Fibroblast of mammary gland (primary cell): ENCODE results near the gene MRPL24.

Source experiments
- DNase-seq: peaks from one replicate; pipeline ENCODE4 v3.0.0-alpha.2; 2010; ENCODE audit warnings: low read depth
- H3K4me3 ChIP-seq: 2 replicates; pipeline ENCODE4 v1.5.1; 2011; ENCODE audit warnings: low read depth, mild to moderate bottlenecking, low read length, moderate library complexity; ENCODE audit not compliant: control insufficient read depth
- CTCF ChIP-seq: conservative IDR thresholded peaks from 2 replicates; pipeline ENCODE4 v1.5.1; 2011; ENCODE audit warnings: low read depth, low read length, inconsistent platforms; ENCODE audit not compliant: control insufficient read depth, insufficient read depth

Gene MRPL24

DNA sequence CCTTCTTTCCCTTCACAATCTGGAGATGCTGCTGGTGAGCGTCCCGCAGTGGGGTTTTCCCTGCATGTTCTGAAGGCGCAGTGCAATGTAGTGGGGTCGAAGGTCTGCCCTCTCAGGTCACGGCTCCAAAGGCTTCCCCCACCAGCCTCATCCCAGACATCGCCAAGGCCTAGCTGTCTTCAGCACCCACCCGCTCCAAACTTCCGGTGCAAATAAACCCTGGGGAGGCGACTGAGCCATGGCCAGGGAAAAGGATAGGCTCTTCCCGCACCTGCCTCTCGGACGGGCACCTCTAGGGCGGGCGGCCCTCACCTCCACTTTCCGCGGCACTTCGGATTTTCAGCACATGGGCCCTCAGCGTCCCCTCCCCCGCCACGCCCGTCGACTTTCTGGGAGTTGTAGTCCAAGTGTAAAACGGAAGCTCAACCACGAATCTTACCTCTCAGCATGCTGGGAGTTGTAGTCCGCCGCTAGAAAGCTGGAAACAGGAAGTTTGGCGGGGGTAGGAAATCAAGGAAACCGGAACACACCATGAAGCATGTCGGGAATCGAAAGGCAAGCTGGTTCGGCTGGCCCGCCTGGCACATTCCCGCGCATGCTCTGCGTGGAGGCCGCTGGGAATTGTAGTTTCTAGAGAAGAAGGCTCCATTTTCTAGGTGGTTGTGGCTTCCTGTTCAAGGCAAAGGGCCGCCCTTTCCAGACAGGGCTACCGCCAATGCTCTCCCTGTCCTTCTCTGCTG lies at the start of gene MRPL24:
MRPL24 (minus strand) TSS at position 348 of the 740 bp plus-strand sequence. CDS start 2,384 bp downstream, outside the sequence.
- peak within 1 kb of the TSS; percentile 93 for H3K4me3 ChIP-seq
- DNase-seq, result peak; percentile 99
- TF ChIP-seq CTCF, result no peak

- no peak for TF ChIP-seq CTCF
- H3K4me3 ChIP-seq, result no peak overlapping the region
- no peak for DNase-seq
These were observed 48.9 kb upstream of the MRPL24 start for GRCh38 chr1:156789621-156790318.

DNA sequence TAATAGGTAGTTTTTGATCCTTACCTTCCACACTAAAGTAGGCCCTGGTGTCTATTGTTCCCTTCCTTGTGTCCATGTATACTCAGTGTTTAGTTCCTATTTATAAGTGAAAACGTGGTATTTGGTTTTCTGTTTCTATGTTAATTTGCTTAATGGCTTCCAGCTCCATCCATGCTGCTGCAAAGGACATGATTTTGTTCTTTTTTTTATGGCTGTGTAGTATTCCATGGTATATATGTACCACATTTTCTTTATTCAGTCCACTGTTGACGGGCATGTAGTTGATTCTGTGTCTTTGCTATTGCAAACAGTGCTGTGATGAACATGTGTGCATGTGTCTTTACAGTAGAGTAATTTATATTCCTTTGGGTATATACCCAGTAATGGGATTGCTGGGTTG lies 47.2 kb upstream of the MRPL24 start:
- DNase-seq, result no peak
- no peak overlapping the region for H3K4me3 ChIP-seq
- no peak for TF ChIP-seq CTCF

DNA sequence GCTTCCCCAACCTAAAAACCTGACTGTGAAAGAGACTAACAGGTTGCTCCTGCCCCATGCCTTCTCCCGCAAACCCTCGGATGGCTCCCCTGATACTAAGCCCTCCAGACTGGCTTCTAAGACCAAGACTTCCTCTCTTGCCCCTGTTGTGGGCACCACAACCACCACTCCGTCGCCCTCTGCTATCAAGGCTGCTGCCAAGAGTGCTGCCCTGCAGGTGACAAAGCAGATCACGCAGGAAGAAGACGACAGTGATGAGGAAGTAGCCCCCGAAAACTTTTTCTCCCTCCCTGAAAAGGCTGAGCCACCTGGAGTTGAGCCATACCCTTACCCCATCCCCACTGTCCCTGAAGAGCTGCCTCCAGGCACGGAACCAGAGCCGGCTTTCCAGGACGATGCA lies 45.8 kb upstream of the MRPL24 start:
- H3K4me3 ChIP-seq, result no peak overlapping the region

DNA sequence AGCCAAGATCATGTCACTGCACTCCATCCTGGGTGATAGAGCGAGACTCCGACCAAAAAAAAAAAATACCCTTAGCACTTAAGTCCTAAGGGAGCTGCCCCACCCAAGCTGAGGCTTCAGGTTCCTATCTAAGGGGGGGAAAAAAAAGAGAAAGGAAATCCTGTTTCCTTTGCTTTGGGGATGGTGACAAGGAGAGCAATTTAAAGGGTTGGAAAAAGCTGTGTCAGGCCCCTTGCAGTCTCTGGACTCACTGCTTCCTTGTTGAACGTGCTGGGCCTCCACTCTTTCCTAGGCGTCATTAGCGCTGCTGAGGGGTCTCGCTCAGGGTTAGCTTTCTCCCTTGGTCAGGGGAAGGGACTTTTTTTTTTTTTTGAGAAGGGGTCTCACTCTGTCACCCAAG lies 44.6 kb upstream of the MRPL24 start:
- TF ChIP-seq CTCF, result no peak
- no peak for DNase-seq
- no peak overlapping the region for H3K4me3 ChIP-seq

More for the DNA sequence above, 45.8 kb upstream of the MRPL24 start:
- TF ChIP-seq CTCF, result no peak
- no peak for DNase-seq

DNA sequence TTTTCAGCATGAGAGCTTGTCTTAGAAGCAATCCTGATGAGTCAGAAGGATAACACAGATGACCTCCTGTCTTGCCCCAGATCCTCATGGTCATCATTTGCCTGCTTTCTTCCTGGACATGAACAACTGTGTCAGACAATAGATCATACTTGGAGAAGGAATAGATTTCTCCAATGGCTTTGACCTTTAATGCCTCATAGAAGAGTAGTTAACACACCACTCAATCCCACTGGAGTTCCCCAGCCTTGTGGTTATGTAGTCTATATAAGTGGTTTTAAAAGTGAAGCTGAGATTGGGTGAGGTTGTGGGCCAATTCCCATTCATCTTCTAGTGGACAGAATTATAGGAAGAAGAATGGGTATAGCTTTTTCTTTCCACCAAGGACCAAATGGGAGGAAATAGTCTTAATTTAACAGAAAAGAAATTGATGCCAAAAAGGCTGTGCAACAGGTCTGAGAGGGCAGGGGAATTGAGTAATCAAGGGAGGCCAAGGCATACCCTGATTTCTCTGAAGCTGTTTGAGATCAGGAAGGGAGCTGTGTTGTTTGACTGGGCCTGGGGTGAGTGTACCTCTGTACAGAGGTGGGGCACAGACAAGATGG lies 40.8 kb upstream of the MRPL24 start:
- peak; percentile 88 for DNase-seq
- H3K4me3 ChIP-seq, result no peak overlapping the region
- no peak for TF ChIP-seq CTCF
